GM18519 (cell line): ENCODE measurements around the gene SLC23A1.

ENCODE experiments used
- ATAC-seq: cut with Tn5 transposase; IDR thresholded peaks from one replicate; pipeline ENCODE4 v1.9.1; 2021; ENCODE audit warnings: mild to moderate bottlenecking, moderate library complexity; ENCODE audit not compliant: unreplicated experiment, low FRiP score

The SLC23A1 gene

GRCh38 chr5:139408191-139408590, 25.1 kb upstream of the SLC23A1 start:
- no peak for ATAC-seq

DNA sequence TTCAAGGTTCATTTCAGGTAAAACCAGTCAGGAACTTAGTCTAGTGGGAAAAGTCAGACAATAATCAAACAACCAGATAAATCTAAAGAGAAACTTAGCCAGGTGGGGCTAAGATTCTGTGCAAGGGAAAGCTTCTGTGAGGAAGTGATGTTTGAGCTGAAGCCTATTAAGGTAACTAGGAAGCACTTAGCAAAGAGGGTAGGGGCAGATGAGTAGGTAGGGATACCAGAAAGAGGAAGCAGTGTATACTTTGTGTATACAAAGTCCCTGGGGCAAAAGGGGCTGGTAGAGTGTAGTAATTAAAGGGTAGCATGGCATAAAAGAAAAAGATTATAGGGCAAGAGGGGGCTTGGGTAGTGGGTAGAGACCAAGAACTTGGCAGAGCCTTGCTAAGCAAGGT, 24.4 kb upstream of the SLC23A1 start:
- ATAC-seq: no peak

DNA sequence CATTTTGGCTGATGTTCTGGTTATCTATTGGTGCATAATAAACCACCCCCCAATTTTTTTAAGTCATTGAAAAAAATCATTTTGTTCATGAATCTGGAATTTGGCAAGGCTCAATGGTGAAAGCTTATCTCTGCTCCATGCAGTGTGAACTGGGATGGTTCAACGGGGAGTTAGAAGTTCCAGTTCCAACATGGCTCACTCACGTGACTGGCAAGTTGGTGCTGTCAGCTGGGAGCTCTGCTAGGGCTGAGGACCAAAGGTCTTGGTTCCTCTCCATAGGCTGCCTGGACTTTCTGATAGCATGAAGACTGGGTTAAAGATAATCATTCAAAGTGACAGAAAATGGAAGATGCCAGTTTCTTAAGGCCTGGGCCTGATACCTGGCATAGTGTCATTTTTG, 23.9 kb upstream of the SLC23A1 start:
- ATAC-seq: no peak

DNA sequence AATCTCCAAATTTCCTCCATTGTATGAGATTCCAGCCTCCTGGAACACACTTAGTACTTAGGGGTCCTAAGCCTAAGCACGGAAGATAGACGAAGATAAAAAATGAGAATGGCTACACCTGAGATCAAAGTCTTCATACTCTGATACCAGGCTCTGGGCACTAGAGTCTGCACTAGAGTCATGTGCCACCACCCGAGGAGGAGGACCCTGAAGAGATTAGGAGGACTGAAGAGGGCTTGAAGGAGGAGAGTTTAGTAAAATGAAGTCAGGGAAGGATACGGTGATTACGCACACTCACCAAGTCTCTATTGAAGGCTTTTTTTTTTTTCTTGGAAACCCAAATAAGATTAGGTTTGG, 21.4 kb upstream of the SLC23A1 start:
- ATAC-seq: no peak

DNA sequence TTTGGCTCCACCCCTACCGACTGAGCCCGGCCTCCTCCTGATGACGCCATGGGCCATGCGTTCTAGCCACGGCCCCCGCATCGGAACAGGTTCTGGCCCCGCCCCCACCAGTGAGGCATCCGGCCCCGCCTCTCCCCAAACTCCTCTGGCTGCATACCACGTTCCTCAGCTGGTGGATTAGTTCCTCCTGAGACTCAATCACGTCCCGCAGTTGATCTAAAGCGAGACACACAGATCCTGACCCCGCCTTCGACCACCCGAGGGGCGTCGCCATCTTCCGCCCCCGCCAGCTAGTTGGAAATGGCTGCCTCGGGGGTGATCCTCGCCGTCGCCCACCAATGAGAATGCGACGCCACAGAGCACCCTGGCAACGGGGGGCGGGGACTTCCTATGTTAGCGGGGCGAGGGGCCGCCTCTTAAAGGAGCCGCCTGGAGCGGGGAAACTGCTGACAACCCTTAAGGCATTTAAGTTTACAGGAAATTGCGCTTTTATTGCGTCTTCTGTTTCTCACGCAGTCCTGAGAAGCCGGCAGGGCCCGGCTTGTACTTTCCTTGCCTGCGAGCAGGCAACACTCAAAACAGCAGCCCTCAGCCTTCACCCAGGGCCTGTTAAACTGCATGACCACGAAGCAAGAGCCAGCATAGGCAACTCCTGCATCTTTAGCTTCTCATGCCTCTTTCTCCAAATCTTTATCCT, 20.8 kb upstream of the SLC23A1 start, which contains the start of gene SPATA24:
TSS of gene SPATA24 (minus strand) at position 303 of the 697 bp plus-strand sequence. CDS start at position 274, 29 bp downstream.
- peak; percentile 69 for ATAC-seq

- ATAC-seq: no peak
Observed at GRCh38 chr5:139403418-139403786, 20.3 kb upstream of the SLC23A1 start.

DNA sequence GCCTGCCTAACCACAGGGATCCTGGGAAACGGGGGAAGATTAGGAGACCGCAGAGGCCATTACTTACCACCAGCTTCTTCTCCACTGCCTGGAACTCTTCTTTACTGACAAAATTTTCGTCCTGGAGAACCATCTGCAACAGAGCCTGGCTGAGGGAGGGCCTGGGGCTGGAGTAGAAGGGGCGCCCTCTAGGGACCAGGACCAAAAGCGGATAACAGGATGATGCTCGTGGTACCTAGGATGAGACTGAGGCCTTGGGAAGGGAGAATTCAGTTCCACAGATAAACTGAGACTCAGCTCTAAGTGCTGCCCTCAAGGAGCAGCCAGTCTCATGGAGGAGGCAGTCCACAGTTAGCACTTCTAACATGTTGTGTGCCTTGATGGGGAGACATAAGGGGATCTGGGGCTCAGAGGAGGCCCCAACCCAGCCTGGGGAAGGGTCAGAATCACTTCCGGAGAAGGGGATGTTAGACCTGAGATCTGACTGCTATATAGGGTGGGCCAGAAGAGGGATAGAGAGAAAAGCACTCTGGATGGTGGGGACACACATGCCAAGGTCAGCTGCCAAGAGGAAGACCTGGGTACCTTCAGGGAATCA, 19.6 kb upstream of the SLC23A1 start:
- ATAC-seq: no peak

GRCh38 chr5:139401546-139401945, 18.4 kb upstream of the SLC23A1 start:
- no peak for ATAC-seq

- ATAC-seq: no peak
Observed at GRCh38 chr5:139399501-139400121, 16.5 kb upstream of the SLC23A1 start.

- ATAC-seq: no peak
Observed at GRCh38 chr5:139397921-139398320, 14.8 kb upstream of the SLC23A1 start.

DNA sequence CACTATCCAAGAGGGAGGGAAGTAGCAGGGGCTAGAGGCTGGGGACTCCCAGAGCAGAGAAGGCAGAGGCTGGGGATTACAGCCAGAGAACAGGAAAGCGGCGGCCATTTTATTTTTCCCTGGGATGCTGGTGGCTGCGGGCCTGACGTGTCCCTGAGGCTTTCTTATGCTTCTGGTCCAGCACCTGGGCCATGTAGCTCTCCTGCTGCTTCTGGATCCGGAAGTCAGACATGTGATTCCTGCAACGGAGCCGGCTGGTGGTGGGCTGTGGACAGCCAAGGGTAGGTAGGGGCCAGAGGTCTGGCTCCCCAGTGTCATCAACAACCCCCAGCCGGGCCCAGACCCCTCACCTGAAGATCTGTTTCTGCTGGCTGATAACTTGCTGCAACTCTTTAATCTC, 13.6 kb upstream of the SLC23A1 start:
- no peak for ATAC-seq

DNA sequence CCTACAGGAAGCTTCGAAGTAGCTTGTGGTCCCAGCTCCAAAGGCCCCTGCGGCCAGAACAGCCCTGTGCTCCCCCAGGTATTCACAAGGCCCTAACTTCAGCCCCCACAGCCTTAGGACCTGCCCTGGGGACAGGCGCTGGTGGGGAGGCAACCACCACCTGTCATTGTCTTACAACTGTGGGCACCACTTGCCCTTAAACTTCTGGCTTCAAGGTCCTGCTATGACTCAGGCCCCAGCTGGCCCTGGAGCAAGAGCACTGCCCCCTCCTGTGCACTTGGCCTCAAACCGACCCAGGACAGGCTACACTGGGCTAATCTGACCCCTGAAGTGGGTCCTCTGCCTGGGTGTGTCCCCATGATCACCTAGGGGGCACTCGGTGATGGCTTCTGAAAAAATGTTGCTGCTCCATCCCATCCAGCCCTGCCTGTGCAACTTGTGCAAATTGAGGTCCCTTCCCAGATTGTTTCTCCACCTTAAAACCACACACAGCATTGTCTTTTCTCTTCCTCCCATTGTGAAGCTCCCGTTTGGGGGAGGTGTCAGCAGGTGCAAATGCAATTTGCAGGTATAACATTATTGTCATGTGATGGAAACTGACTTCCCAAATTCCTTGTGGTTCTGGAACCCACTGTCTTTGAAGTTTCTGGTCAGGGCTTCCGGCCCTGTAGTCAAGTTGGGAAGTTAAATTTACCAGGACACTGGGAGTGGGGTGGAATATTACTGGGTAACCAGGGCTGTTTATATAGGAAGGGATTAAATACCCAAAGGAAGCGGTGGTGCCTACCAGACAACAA, 12.9 kb upstream of the SLC23A1 start:
- ATAC-seq: no peak

- ATAC-seq: no peak
Observed at GRCh38 chr5:139394654-139395566, 11.8 kb upstream of the SLC23A1 start, which contains the start of gene PROB1. PROB1 (minus strand) TSS chr5:139395104; CDS start chr5:139395081, 23 bp downstream.

DNA sequence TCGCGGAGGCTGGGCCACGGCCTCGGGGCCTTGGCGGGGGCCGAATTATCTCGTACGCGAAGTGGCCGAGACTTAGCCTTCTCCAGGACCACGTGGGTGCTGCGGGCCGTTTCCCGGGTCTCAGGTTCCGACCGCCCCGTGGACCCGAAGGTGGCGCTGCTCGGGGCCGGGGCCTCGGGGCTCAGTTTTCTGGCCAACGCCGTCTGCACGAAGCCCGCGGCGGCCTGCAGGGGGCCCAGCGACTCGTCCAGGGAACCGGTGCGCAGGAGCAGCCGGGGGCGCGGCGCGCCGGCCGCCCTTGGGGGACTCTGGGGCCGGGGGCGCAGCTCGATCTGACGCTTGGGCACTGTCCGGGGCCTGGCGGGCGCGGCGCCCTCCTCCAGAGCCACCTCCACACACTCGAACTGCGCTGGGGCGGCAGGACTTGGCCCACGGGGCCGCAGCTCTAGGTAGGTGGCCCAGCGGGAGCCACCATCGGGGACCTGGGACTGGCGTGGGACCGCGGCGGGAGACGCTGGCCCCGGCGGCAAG, 11.1 kb upstream of the SLC23A1 start:
- ATAC-seq: no peak

GRCh38 chr5:139393497-139394122, 10.5 kb upstream of the SLC23A1 start:
- ATAC-seq: no peak

DNA sequence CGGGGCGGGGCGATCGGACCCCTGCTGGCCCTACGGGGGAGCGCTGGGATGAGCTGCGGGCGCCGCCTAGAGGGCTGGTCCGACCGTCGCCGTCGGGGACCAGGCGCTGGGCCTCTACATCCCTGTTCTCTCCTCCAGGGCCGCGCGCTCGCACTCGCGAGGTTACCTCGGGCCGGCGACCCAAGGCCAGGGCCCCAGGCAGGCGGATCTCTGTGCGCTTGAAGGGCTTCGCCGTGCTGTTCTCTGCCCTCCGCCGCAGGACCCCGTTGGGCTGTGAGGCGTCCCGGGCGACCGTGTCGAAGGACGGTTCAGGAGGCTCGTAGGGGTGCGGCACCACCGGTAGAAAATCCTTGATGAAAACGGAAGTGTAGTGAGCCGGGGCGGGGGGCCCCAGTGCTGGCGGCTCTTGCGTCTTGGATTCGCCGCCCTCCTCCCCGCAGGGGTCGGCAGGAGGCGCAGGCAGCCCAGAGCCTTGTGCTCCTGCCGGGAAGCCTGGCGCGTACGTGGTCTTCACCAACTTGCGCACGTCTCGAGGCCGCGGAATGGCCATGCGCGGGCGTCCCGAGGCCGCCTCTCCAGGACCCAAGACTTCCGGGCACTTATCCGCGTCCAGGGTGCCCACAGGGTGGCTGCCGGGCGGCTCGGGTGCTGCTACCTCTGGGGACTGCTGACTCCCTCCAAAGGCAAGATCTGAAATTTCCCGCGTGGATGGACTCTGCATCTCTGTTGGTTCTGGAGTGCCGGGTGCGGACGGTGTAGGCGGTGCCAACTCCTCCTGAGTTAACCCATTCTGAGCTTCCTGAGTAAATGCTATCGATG, 9.8 kb upstream of the SLC23A1 start:
- peak; percentile 42 for ATAC-seq

- no peak for ATAC-seq
Observed at GRCh38 chr5:139392324-139392677, 9.2 kb upstream of the SLC23A1 start.

- ATAC-seq: no peak
Observed at GRCh38 chr5:139391570-139392323, 8.7 kb upstream of the SLC23A1 start.
